DMS 273 (cell line): ENCODE results near the gene MRPL3.

Experiments
- DNase-seq: peaks from one replicate; lab custom pipeline; 2025; ENCODE audit not compliant: unreplicated experiment; lab: John Stamatoyannopoulos, UW

The MRPL3 gene

GRCh38 chr3:131421301-131421700, 81.5 kb downstream of the MRPL3 start:
- DNase-seq = no peak

- DNase-seq = no peak
Measured at GRCh38 chr3:131417751-131418150, 85.0 kb downstream of the MRPL3 start.
